ENCODE measurements around the gene PLAC1. TPM values are rescaled to one million over a fixed set of nuclear protein-coding genes. Genes with fewer than 3 reads are reported as not detected.

Gene PLAC1
- total RNA-seq, 1 donor from 2014 or later: not detected

GRCh38 chrX:134670134-134670924, 12.1 kb upstream of the PLAC1 start:
- no peak for DNase-seq (ENCODE audit: low spot score)

GRCh38 chrX:134669378-134670098, 11.3 kb upstream of the PLAC1 start:
- DNase-seq (ENCODE audit: low spot score): peak; percentile 44

GRCh38 chrX:134664202-134664601, 5.9 kb upstream of the PLAC1 start:
- DNase-seq (ENCODE audit: low spot score): no peak

GRCh38 chrX:134661295-134661694, 3.0 kb upstream of the PLAC1 start:
- DNase-seq (ENCODE audit: low spot score): no peak

- no peak for DNase-seq (ENCODE audit: low spot score)
Measured at GRCh38 chrX:134660627-134661026, 2.4 kb upstream of the PLAC1 start.

GRCh38 chrX:134659761-134660160, 1.5 kb upstream of the PLAC1 start:
- DNase-seq (ENCODE audit: low spot score): no peak

- DNase-seq (ENCODE audit: low spot score): no peak
Measured at GRCh38 chrX:134658760-134659023, 421 bp upstream of the PLAC1 start.

- DNase-seq (ENCODE audit: low spot score): no peak
Measured at GRCh38 chrX:134654398-134655012, 3.8 kb downstream of the PLAC1 start.

GRCh38 chrX:134653835-134654234, 4.4 kb downstream of the PLAC1 start:
- no peak for DNase-seq (ENCODE audit: low spot score)

- DNase-seq (ENCODE audit: low spot score): no peak
Measured at GRCh38 chrX:134650701-134651100, 7.6 kb downstream of the PLAC1 start.

- no peak for DNase-seq (ENCODE audit: low spot score)
Measured at GRCh38 chrX:134649770-134650169, 8.5 kb downstream of the PLAC1 start.

- no peak for DNase-seq (ENCODE audit: low spot score)
Measured at GRCh38 chrX:134647477-134647877, 10.8 kb downstream of the PLAC1 start.

GRCh38 chrX:134646691-134647090, 11.6 kb downstream of the PLAC1 start:
- no peak for DNase-seq (ENCODE audit: low spot score)

- no peak for DNase-seq (ENCODE audit: low spot score)
Measured at GRCh38 chrX:134645936-134646543, 12.2 kb downstream of the PLAC1 start.

- DNase-seq (ENCODE audit: low spot score): no peak
Measured at GRCh38 chrX:134642386-134642785, 15.9 kb downstream of the PLAC1 start.

GRCh38 chrX:134641346-134641745, 16.9 kb downstream of the PLAC1 start:
- DNase-seq (ENCODE audit: low spot score): no peak

- DNase-seq (ENCODE audit: low spot score): no peak
Measured at GRCh38 chrX:134640914-134641313, 17.4 kb downstream of the PLAC1 start.

- no peak for DNase-seq (ENCODE audit: low spot score)
Measured at GRCh38 chrX:134636851-134637250, 21.4 kb downstream of the PLAC1 start.

- DNase-seq (ENCODE audit: low spot score): no peak
Measured at GRCh38 chrX:134634691-134635090, 23.6 kb downstream of the PLAC1 start.

- no peak for DNase-seq (ENCODE audit: low spot score)
Measured at GRCh38 chrX:134633832-134634231, 24.4 kb downstream of the PLAC1 start.

- DNase-seq (ENCODE audit: low spot score): no peak
Measured at GRCh38 chrX:134633394-134633793, 24.9 kb downstream of the PLAC1 start.

- no peak for DNase-seq (ENCODE audit: low spot score)
Measured at GRCh38 chrX:134632355-134632754, 25.9 kb downstream of the PLAC1 start.
